Tibial artery (tissue), 4 donors: Measurements from ENCODE around the gene PSEN1.

Experiments
- DNase-seq, 2 donors: peaks; one replicate each; pipeline ENCODE4 v3.0.0-alpha.2; 2019
- H3K27ac ChIP-seq, 2 donors: fragments of 200-600 bp; sonication (generic) in 1 of 2; 1 replicate in 1 of 2; 2 replicates in 1 of 2; pipeline ENCODE4 v1.5.1; 2018 to 2019; ENCODE audit warnings: mild to moderate bottlenecking in 1 of 2
- H3K27me3 ChIP-seq, 2 donors: fragments of 200-600 bp; sonication (generic) in 1 of 2; one replicate each; pipeline versions ENCODE4 v1.5.1 to v1.6.0; 2016 to 2019
- H3K36me3 ChIP-seq, 3 donors: fragments of 200-600 bp; sonication (generic) in 2 of 3; one replicate each; pipeline ENCODE4 v1.5.1; 2016 to 2019; ENCODE audit warnings: mild to moderate bottlenecking in 2 of 3
- H3K4me1 ChIP-seq, 4 donors: fragments of 200-600 bp; sonication (generic) in 2 of 4; 1 replicate in 3 of 4; 2 replicates in 1 of 4; pipeline ENCODE4 v1.5.1; 2016 to 2019
- H3K4me3 ChIP-seq, 2 donors: fragments of 200-600 bp; sonication (generic) in 1 of 2; 1 replicate in 1 of 2; 2 replicates in 1 of 2; pipeline ENCODE4 v1.5.1; 2018 to 2019; ENCODE audit warnings: mild to moderate bottlenecking in 2 of 2
- H3K9me3 ChIP-seq, 3 donors: fragments of 200-600 bp; sonication (generic) in 1 of 3; one replicate each; pipeline ENCODE4 v1.5.1; 2016 to 2019
- intact Hi-C: fragments of 100-400 bp; cut with DNase I; formaldehyde crosslinking; loops from one replicate; pipeline ENCODE4 v1.15.0; 2023; ENCODE audit warnings: low total_unique reads
- TF ChIP-seq, protein P1 (sequence below), 2 experiments: fragments of 200-600 bp in 1 of 2; fragments of 450-650 bp in 1 of 2; IDR thresholded peaks; one replicate each; pipeline ENCODE4 v1.5.1; 2017 to 2019; ENCODE audit warnings: antibody characterized with exemption in 2 of 2, mild to moderate bottlenecking in 1 of 2, moderate library complexity in 1 of 2

PSEN1 gene

DNA sequence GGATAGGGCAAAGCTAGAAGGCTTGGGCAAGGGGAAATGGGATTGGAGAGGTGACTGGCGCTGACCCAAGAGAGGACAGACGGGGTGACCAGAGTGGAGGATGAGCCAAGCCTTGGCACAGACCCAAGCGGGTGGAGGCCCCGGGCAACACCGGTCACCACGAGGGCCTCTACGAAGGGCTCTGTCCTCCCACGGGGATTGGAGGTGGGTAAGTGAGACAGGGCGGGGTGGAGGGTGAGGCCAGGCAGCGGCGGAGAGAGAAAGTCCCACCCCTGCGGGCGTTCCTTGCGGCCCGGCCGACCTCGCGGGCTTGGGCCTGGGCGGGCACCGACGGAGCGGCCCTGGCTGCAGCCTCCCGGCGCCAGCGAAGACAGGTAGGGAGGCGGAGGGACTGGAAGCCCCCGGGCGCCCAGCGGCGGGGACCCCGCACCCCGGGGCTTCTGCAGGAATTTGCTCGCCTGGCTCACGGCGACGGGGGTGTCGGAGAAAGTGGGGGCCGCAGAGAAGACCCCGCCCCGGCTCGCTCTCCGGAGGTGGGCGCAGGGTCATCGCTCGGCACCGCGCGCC is 101.0 kb downstream of the PSEN1 start, which contains the start of gene PAPLN:
TSS of gene PAPLN (plus strand) at position 288 of the 567 bp plus-strand sequence. CDS start 2,273 bp downstream, outside the sequence.
- TF ChIP-seq, protein P1, sequence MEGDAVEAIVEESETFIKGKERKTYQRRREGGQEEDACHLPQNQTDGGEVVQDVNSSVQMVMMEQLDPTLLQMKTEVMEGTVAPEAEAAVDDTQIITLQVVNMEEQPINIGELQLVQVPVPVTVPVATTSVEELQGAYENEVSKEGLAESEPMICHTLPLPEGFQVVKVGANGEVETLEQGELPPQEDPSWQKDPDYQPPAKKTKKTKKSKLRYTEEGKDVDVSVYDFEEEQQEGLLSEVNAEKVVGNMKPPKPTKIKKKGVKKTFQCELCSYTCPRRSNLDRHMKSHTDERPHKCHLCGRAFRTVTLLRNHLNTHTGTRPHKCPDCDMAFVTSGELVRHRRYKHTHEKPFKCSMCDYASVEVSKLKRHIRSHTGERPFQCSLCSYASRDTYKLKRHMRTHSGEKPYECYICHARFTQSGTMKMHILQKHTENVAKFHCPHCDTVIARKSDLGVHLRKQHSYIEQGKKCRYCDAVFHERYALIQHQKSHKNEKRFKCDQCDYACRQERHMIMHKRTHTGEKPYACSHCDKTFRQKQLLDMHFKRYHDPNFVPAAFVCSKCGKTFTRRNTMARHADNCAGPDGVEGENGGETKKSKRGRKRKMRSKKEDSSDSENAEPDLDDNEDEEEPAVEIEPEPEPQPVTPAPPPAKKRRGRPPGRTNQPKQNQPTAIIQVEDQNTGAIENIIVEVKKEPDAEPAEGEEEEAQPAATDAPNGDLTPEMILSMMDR (IDR thresholded peaks at IDR 0.05), result no peak
- Histone ChIP-seq H3K4me3 (peak within 1 kb of the TSS; percentile 42 to 55), H3K27me3 (peaks cover 0 to 82% of the 10 kb centered on the region in 2 donors), H3K4me1 (peaks cover 0 to 44% (median 31%) of the 10 kb centered on the region in 4 donors), H3K27ac (no peak within 1 kb of the TSS), H3K9me3 (no peaks in the 10 kb centered on the region), H3K36me3 (no peaks in the 10 kb centered on the region)
- intact Hi-C loops, result no loop called here
- DNase-seq, result peak in 1 of 2 donors; percentile 34

DNA sequence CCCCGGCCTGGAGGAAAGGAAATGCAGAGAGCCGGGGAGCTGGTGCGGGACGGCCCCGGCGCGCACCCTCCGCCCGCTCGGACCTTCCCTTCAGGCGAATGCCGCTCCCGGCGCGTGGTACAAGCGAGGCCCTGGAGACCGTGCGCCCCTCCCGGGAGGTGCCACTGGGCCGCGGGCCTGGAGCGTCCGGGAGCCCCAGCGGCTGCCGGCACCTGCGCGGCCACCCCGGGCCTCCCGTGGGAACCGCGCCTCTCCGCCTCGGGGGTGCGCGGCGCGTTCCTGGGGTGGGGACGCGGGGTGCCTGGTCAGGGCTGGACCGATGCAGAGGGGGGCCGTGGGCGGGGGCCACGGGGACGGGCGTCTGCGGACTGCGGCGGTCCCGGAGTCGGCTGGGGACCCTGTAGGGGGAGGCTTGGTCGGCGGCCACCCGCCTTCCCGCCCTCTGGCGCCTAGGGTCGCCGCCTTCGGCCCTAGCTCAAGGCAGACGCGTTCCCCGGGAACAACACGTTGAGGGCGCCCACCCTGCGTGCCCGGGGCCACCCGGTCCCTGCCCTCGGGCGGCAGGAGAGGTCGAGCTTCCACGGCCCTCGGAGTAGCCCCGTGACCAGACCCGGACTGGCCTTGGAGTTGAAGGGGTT is 101.6 kb downstream of the PSEN1 start:
- no peaks in the 10 kb centered on the region for H3K36me3 ChIP-seq
- intact Hi-C loops, result no loop called here
- no peak overlapping the region for H3K27ac ChIP-seq
- H3K4me3 ChIP-seq, result peak overlapping the region; percentile 42 to 55
- peaks cover 0 to 79% of the 10 kb centered on the region in 2 donors for H3K27me3 ChIP-seq
- TF ChIP-seq, protein P1 (IDR thresholded peaks at IDR 0.05), result no peak
- H3K4me1 ChIP-seq, result peaks cover 0 to 44% (median 31%) of the 10 kb centered on the region in 4 donors
- no peaks in the 10 kb centered on the region for H3K9me3 ChIP-seq
- peak in 1 of 2 donors; percentile 19 for DNase-seq

DNA sequence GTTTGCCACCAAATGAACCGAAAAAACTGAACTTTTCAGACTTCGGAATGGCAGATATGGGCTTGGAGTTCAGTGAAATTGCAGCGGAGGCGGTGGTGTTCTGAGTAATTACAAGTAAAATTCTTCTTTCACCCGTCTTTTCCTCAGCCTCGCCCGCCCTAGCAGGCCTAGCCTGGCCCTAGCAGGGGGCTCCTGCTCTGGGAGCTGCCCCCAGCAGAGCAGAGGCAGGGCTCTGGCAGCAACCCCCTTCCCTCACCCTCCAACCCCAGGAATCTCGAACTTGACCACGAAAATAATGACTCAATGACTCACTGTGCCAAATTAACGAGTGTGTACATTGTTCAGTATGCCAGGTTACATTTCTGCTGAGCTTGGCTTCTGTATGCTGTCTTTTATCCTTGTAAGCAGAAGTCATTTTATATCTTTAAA is 102.1 kb downstream of the PSEN1 start:
- Histone ChIP-seq H3K36me3 (no peaks in the 10 kb centered on the region), H3K4me3 (peak overlapping the region; percentile 42 to 55), H3K4me1 (peaks cover 0 to 44% (median 31%) of the 10 kb centered on the region in 4 donors), H3K27ac (no peak overlapping the region), H3K27me3 (peaks cover 0 to 79% of the 10 kb centered on the region in 2 donors), H3K9me3 (no peaks in the 10 kb centered on the region)
- TF ChIP-seq, protein P1 (IDR thresholded peaks at IDR 0.05), result no peak
- DNase-seq, result peak in 1 of 2 donors; percentile 22
- intact Hi-C loops, result no loop called here

DNA sequence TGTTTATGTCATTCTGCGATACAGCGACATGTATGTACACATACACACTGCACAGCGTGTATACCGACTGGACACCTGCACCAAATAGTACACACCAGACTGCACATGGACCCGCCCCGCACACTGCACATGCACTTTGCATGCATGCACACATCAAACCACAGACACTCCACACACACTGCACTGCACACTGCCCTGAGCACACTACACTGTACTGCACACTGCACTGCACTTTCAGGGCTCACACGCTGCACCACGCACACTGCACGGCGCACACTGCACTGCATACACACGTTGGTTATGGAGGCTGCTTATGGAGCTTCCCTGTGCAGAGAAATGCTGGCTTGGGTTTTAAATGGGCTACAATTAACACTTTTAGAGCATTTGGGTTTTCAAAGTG is 102.6 kb downstream of the PSEN1 start:
- H3K36me3 ChIP-seq, result no peaks in the 10 kb centered on the region
- no peaks in the 10 kb centered on the region for H3K9me3 ChIP-seq
- peak overlapping the region in 1 of 2 donors; percentile 50 for H3K4me3 ChIP-seq
- intact Hi-C loops, result no loop called here
- H3K27me3 ChIP-seq, result peaks cover 0 to 75% of the 10 kb centered on the region in 2 donors
- H3K4me1 ChIP-seq, result peaks cover 0 to 44% (median 31%) of the 10 kb centered on the region in 4 donors
- no peak overlapping the region for H3K27ac ChIP-seq
- TF ChIP-seq, protein P1 (IDR thresholded peaks at IDR 0.05), result no peak
- peak in 1 of 2 donors; percentile 20 for DNase-seq

DNA sequence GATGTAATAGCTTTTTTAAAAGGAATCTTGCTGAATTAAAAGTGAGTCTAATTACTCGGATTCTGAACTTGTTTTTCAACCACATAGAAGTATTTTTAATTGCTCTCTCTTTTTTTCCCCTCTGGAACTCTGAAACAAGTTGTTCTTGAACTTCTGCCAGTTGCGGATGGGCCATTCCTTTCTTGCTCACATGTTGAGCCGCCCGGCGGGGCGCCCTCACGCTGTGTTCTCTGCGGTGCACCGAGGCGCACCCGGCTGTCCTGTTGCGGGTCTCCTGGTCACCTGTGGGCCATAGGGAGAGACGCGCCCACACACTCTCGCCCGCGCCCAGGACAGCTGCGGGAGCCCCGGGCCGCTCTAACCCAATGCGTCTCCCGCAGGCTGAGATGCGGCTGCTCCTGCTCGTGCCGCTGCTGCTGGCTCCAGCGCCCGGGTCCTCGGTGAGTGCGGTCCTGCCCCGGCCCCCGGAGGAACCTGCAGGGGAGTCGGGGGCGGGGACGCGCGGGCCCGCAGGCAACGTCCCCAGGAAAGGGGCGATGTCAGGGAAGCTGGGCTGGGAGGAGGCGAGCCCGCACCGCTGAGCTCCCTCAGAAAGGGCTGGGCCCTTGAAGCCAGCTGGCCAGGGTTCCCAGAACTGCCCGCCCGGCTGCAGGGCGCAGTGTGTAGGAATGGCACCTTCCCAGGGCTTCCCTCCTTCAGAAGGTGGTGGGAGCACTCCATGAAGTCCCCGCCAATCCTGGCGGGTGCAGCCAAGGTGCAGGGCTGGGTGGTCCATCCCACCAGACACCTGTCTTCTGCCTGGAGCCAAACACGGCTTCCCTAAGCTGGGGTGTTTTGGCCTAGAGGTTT is 103.3 kb downstream of the PSEN1 start:
- peak in 1 of 2 donors; percentile 77 for DNase-seq
- intact Hi-C loops, result no loop called here
- Histone ChIP-seq H3K36me3 (no peaks in the 10 kb centered on the region), H3K4me3 (peak overlapping the region; percentile 41 to 50), H3K4me1 (peaks cover 0 to 44% (median 31%) of the 10 kb centered on the region in 4 donors), H3K9me3 (no peaks in the 10 kb centered on the region), H3K27ac (peak overlapping the region in 1 of 2 donors; percentile 20), H3K27me3 (peaks cover 0 to 74% of the 10 kb centered on the region in 2 donors)
- TF ChIP-seq, protein P1 (IDR thresholded peaks at IDR 0.05), result no peak
